ENCODE measurements around the gene EVC. TPM values are rescaled to one million over a fixed set of nuclear protein-coding genes. Genes with fewer than 3 reads are reported as not detected.
"Not testable (repeated sequence)": the region's sequence is repeated elsewhere in the genome, so short reads cannot be mapped to it uniquely, and the experiment has no call there.

EVC gene
- total and polyA plus RNA-seq, 5 donors, result 5.8 to 14.0 (median 11.7) TPM

GRCh38 chr4:5805270-5805669 lies 94.3 kb downstream of the EVC start:
- WGBS, result 91% methylated on average over 11 of the region's 11 CpGs
- H3K27ac ChIP-seq (ENCODE audit: low read length), result no peak overlapping the region
- DNase-seq, result peak in 1 of 3 donors; percentile 17
- H3K4me3 ChIP-seq (ENCODE audit: low read length), result no peak overlapping the region
- ATAC-seq, result no peak
- no peaks in the 10 kb centered on the region for H3K27me3 ChIP-seq (ENCODE audit: control insufficient read depth, insufficient read depth)
- no peaks in the 10 kb centered on the region for H3K9me3 ChIP-seq (ENCODE audit: control insufficient read depth, low read length)
- intact Hi-C loops (cut with DNase I), result no loop called here
- H3K4me1 ChIP-seq (ENCODE audit: control insufficient read depth, insufficient read depth, low read length), result no peaks in the 10 kb centered on the region

- DNase-seq (no peak), ATAC-seq (no peak)
- Histone ChIP-seq H3K4me1 (ENCODE audit: control insufficient read depth, insufficient read depth, low read length) (no peaks in the 10 kb centered on the region), H3K4me3 (ENCODE audit: low read length) (no peak overlapping the region), H3K9me3 (ENCODE audit: control insufficient read depth, low read length) (no peaks in the 10 kb centered on the region), H3K27ac (ENCODE audit: low read length) (no peak overlapping the region), H3K27me3 (ENCODE audit: control insufficient read depth, insufficient read depth) (no peaks in the 10 kb centered on the region)
- WGBS, result 69% methylated on average over 10 of the region's 10 CpGs
- intact Hi-C loops (cut with DNase I), result no loop called here
These were observed 97.2 kb downstream of the EVC start for GRCh38 chr4:5808081-5808741.

- 87% methylated on average over 12 of the region's 12 CpGs for WGBS
- intact Hi-C loops (cut with DNase I), result no loop called here
These were observed 98.3 kb downstream of the EVC start for GRCh38 chr4:5809216-5809776.

GRCh38 chr4:5810151-5810550 lies 99.2 kb downstream of the EVC start:
- no peaks in the 10 kb centered on the region for H3K9me3 ChIP-seq (ENCODE audit: control insufficient read depth, low read length)
- 94% methylated on average over 3 of the region's 3 CpGs for WGBS
- intact Hi-C loops (cut with DNase I), result loop anchor here in 2 of 4 donors (10.0 kb wide), 2 partner anchors 755 to 1325 kb away; partner anchors contain the start of gene STK32B (in 1 of the 2)
- H3K27ac ChIP-seq (ENCODE audit: low read length), result no peak overlapping the region
- no peaks in the 10 kb centered on the region for H3K4me1 ChIP-seq (ENCODE audit: control insufficient read depth, insufficient read depth, low read length)
- ATAC-seq (no peak), DNase-seq (no peak)
- H3K27me3 ChIP-seq (ENCODE audit: control insufficient read depth, insufficient read depth), result no peaks in the 10 kb centered on the region
- no peak overlapping the region for H3K4me3 ChIP-seq (ENCODE audit: low read length)

More at GRCh38 chr4:5809216-5809776, 98.3 kb downstream of the EVC start:
- DNase-seq, result no peak
- Histone ChIP-seq H3K4me3 (ENCODE audit: low read length) (no peak overlapping the region), H3K4me1 (ENCODE audit: control insufficient read depth, insufficient read depth, low read length) (no peaks in the 10 kb centered on the region), H3K9me3 (ENCODE audit: control insufficient read depth, low read length) (no peaks in the 10 kb centered on the region), H3K27ac (ENCODE audit: low read length) (no peak overlapping the region), H3K27me3 (ENCODE audit: control insufficient read depth, insufficient read depth) (no peaks in the 10 kb centered on the region)
- no peak for ATAC-seq

GRCh38 chr4:5810770-5811430 lies 99.9 kb downstream of the EVC start:
- 85% methylated on average over 12 of the region's 12 CpGs for WGBS
- no peak for DNase-seq

GRCh38 chr4:5812057-5812456 lies 101.1 kb downstream of the EVC start:
- 81% methylated on average over 5 of the region's 5 CpGs for WGBS
- not testable (repeated sequence) for H3K4me3 ChIP-seq (ENCODE audit: low read length); H3K27ac ChIP-seq (ENCODE audit: low read length); DNase-seq; H3K27me3 ChIP-seq (ENCODE audit: control insufficient read depth, insufficient read depth); H3K4me1 ChIP-seq (ENCODE audit: control insufficient read depth, insufficient read depth, low read length); H3K9me3 ChIP-seq (ENCODE audit: control insufficient read depth, low read length); ATAC-seq
- intact Hi-C loops (cut with DNase I), result loop anchor here in 2 of 4 donors (10.0 kb wide), 2 partner anchors 757 to 1327 kb away; partner anchors contain the start of gene STK32B (in 1 of the 2)

More at GRCh38 chr4:5810770-5811430, 99.9 kb downstream of the EVC start:
- no peak for ATAC-seq
- Histone ChIP-seq H3K4me3 (ENCODE audit: low read length) (no peak overlapping the region), H3K4me1 (ENCODE audit: control insufficient read depth, insufficient read depth, low read length) (no peaks in the 10 kb centered on the region), H3K27ac (ENCODE audit: low read length) (no peak overlapping the region), H3K9me3 (ENCODE audit: control insufficient read depth, low read length) (no peaks in the 10 kb centered on the region), H3K27me3 (ENCODE audit: control insufficient read depth, insufficient read depth) (no peaks in the 10 kb centered on the region)
- intact Hi-C loops (cut with DNase I), result loop anchor here in 2 of 4 donors (10.0 kb wide), 2 partner anchors 756 to 1326 kb away; partner anchors contain the start of gene STK32B (in 1 of the 2)

- no peaks in the 10 kb centered on the region for H3K27me3 ChIP-seq (ENCODE audit: control insufficient read depth, insufficient read depth)
- H3K9me3 ChIP-seq (ENCODE audit: control insufficient read depth, low read length), result no peaks in the 10 kb centered on the region
- no peak overlapping the region for H3K27ac ChIP-seq (ENCODE audit: low read length)
- no peaks in the 10 kb centered on the region for H3K4me1 ChIP-seq (ENCODE audit: control insufficient read depth, insufficient read depth, low read length)
- DNase-seq (no peak), ATAC-seq (peak; percentile 70 to 75)
- no peak overlapping the region for H3K4me3 ChIP-seq (ENCODE audit: low read length)
- 76% methylated on average over 9 of the region's 9 CpGs for WGBS
- intact Hi-C loops (cut with DNase I), result loop anchor here in 2 of 4 donors (10.0 kb wide), 2 partner anchors 758 to 1328 kb away; partner anchors contain the start of gene STK32B (in 1 of the 2)
These were observed 101.7 kb downstream of the EVC start for GRCh38 chr4:5812506-5813229.

GRCh38 chr4:5813882-5814255 lies 102.9 kb downstream of the EVC start:
- 90% methylated on average over 7 of the region's 7 CpGs for WGBS
- intact Hi-C loops (cut with DNase I), result loop anchor here in 2 of 4 donors (10.0 kb wide), 2 partner anchors 759 to 1329 kb away; partner anchors contain the start of gene STK32B (in 1 of the 2)
- no peak overlapping the region for H3K4me3 ChIP-seq (ENCODE audit: low read length)
- H3K9me3 ChIP-seq (ENCODE audit: control insufficient read depth, low read length), result no peaks in the 10 kb centered on the region
- DNase-seq (no peak), ATAC-seq (no peak)
- H3K27me3 ChIP-seq (ENCODE audit: control insufficient read depth, insufficient read depth), result no peaks in the 10 kb centered on the region
- no peaks in the 10 kb centered on the region for H3K4me1 ChIP-seq (ENCODE audit: control insufficient read depth, insufficient read depth, low read length)
- no peak overlapping the region for H3K27ac ChIP-seq (ENCODE audit: low read length)

GRCh38 chr4:5814421-5814820 lies 103.4 kb downstream of the EVC start:
- ATAC-seq (no peak), DNase-seq (no peak)
- 92% methylated on average over 6 of the region's 6 CpGs for WGBS
- Histone ChIP-seq H3K4me3 (ENCODE audit: low read length) (no peak overlapping the region), H3K27me3 (ENCODE audit: control insufficient read depth, insufficient read depth) (no peaks in the 10 kb centered on the region), H3K9me3 (ENCODE audit: control insufficient read depth, low read length) (no peaks in the 10 kb centered on the region), H3K4me1 (ENCODE audit: control insufficient read depth, insufficient read depth, low read length) (no peaks in the 10 kb centered on the region), H3K27ac (ENCODE audit: low read length) (no peak overlapping the region)
- intact Hi-C loops (cut with DNase I), result loop anchor here in 2 of 4 donors (10.0 kb wide), 2 partner anchors 760 to 1330 kb away; partner anchors contain the start of gene STK32B (in 1 of the 2)

- Histone ChIP-seq H3K4me3 (ENCODE audit: low read length) (no peak overlapping the region), H3K27me3 (ENCODE audit: control insufficient read depth, insufficient read depth) (no peaks in the 10 kb centered on the region), H3K4me1 (ENCODE audit: control insufficient read depth, insufficient read depth, low read length) (no peaks in the 10 kb centered on the region), H3K27ac (ENCODE audit: low read length) (no peak overlapping the region), H3K9me3 (ENCODE audit: control insufficient read depth, low read length) (no peaks in the 10 kb centered on the region)
- no peak for DNase-seq
- WGBS, result 80% methylated on average over 5 of the region's 5 CpGs
- no peak for ATAC-seq
- intact Hi-C loops (cut with DNase I), result loop anchor here in 2 of 4 donors (10.0 kb wide), 2 partner anchors 761 to 1331 kb away; partner anchors contain the start of gene STK32B (in 1 of the 2)
These were observed 104.6 kb downstream of the EVC start for GRCh38 chr4:5815641-5816040.
